NCI-H526 treated with DMSO at 0.1 percent for 48 hours (cell line): Measurements from ENCODE around the gene PLIN5.

Experiments used
- DNase-seq: peaks from one replicate; lab custom pipeline; 2025; lab: John Stamatoyannopoulos, UW

PLIN5 gene

GRCh38 chr19:4534836-4535658, at the start of gene PLIN5:
Gene PLIN5 (minus strand): TSS chr19:4535224. CDS start chr19:4534074, 1,150 bp downstream.
- DNase-seq: peak; percentile 21

DNA sequence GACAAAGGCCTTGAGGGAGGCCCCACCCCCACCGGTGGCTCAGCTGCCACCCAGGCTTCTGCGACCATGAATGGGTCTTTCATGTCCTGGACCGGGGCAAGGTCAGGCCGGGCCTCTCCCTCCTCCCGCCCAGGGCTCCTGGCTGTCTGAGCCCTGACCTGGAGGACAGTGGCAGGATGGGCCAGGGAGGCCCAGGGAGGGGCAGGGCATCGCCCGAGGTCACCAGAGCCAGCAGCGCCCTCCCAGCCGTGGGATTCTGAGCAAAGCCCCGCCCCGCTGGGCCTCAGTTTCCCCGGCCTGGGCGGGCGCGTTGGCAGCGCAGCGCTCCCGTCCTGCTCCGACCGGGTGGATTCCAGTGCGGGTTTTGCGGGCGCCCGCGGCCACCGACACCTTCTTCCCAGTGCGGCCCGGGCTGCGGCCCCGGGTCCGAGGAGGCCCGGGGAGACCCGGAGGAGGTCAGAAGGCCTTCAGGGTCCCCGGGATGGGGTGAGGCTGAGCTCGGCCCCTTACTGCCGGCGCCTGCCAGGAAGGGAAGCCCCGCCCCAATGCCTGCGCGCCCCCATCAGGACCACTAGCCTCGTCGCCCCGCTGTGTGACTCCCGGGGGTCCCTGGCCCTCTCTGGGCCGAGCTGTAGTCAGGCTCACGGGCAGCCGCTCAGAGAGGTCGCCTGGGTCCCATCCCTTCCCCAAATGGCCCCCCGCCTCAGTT, 49.1 kb upstream of the PLIN5 start:
- no peak for DNase-seq

DNA sequence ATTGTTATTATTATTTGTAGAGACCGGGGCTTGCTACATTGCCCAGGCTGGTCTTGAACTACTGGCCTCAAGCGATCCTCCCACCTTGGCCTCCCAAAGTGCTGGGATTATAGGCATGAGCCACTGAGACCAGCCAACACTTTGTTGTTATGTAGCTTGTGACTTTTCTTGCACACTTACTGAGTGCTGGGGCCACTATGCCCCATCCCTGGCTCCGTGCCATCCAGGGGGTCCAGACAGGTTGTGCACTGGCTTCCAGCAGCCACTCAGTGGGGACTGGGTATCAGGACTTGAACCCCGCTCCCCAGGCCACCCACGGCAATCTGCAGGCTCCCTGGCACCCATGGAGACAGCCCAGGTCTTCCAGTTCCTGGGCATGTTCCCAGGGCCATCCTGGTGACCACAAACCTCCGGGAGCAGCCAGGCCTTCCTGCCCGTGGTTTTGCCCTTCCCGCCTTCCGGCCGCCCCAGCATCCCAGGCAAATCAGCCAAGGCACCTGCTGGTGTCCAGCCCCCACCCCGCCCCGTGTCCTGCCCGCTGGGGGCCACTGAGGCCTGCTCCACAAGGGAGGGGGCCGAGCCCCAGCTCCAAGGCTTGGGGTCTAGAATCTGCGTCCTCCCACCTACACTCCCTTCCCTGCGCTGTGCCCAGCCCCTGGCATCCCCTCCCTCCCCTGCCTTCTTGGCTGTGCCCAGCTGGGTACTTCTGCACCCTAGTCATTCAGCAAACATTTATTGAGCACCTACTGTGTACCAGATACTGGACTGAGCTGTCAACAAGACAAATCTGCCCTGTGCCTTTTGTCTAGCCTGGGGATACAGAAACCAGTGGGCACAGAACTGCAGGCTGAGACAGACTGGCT, 48.2 kb upstream of the PLIN5 start:
- no peak for DNase-seq

GRCh38 chr19:4581666-4582553, 46.9 kb upstream of the PLIN5 start:
- no peak for DNase-seq

DNA sequence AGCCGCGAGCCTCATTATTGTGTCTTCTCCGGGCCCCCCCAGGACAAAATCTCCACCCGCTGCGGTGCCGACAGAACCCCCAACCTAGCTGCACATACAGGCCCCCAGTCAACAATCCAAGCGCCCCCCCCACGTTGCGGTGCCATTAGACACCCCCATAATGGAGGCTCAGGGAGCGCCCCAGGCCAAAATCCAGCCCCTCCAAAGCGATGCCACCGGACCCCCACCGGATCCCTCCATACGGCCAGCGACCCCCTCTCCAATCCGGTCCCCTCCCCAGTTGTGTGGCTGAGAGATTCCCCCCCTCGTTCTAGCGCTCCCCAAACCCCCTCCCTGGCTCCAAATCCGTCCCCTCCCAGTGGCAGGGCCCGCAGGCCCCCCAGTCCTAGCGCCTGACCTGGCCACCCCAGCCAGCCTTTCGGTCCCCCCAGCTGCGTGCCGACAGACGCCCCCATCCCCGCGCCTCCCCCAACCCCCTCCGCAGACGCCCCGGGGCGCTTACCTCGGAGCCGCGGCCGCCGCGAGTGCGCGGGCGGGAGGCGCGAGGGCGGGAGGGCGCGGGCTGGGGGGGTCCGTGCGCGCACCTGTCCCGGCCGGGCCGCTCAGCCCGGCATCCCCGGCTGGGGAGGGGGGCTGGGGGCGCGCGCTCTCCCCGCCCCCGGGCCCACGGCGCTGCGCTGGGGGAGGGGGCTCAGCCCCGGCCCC, 46.1 kb upstream of the PLIN5 start:
- no peak for DNase-seq

GRCh38 chr19:4580021-4580901, 45.2 kb upstream of the PLIN5 start:
- no peak for DNase-seq

- no peak for DNase-seq
Measured at GRCh38 chr19:4579389-4579788, 44.4 kb upstream of the PLIN5 start.

DNA sequence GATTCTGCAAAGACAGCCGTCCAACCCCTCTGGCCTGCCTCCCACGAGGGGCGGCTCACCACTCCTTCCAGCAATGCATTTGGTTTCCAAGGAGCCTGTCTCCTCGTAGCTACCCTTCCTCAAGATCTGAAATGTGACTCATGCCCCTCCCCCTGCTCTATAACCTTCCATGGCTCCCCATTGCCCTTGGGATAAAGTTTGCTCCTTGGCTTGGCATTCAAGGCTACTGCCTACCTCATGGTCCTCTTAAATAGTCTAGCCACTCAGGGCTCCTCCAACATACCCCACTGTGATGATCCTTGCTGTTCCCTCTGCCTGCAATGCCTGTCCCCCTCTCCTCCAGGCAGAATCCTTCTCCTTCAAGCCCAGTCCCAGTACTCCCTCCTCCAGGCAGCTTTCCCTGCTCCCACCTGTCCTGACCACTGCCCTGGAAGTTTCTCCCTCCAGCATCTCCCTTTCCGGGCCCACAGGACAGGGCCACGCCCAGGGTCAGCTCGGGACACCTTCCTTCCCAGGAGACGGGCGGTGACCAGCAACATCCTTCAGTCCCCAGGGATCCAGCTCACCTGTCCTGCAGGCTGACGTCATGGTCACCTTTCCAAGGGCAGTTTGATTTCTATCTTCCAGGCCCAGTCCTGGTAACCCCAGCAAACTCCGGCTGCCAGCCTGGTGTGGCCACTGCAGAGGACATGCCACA, 43.7 kb upstream of the PLIN5 start:
- no peak for DNase-seq

- DNase-seq: no peak
Measured at GRCh38 chr19:4577020-4577782, 42.2 kb upstream of the PLIN5 start.

DNA sequence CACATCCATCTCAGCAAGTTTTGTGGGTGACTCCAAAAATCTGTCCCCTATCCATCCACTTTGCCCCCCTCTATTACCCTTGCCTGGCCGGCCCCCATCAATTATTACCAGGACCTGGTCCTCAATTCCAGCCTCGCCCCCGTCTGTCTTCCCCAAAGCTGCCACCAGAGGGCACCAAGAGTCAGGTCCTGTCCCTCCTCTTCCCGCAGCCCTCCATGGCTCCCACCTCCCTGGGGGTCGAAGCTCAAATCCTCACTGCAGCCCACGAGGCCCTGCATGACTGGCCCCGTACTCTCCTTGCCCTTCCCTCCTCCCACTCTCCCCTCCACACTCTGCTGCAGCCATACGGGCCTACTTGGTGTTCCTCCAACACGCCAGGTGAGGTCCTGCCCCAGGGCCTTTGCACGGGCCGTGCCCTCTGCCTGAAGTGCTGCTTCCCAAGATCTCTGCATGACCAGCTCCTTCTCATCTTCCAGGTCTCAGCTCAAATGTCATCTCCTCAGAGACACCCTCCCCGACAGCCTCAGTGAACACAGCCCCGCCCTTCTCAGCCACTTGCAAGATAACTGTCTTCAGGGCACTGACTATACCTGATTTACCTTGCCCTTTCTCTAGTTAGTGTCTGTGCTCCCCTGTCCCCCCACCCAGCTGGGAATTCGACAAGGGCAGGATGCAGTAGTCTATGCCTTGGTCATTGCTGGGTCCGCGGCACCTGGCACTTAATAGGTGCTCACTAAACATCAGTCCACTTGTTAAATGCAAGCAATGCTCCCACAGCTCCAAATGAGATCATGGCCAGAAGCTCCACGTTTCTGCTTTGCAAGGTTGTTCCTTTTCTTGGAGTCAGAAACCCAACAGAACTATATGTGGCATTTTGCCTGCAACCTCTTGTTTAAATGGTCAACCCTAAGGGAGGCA, 41.3 kb upstream of the PLIN5 start:
- DNase-seq: no peak

DNA sequence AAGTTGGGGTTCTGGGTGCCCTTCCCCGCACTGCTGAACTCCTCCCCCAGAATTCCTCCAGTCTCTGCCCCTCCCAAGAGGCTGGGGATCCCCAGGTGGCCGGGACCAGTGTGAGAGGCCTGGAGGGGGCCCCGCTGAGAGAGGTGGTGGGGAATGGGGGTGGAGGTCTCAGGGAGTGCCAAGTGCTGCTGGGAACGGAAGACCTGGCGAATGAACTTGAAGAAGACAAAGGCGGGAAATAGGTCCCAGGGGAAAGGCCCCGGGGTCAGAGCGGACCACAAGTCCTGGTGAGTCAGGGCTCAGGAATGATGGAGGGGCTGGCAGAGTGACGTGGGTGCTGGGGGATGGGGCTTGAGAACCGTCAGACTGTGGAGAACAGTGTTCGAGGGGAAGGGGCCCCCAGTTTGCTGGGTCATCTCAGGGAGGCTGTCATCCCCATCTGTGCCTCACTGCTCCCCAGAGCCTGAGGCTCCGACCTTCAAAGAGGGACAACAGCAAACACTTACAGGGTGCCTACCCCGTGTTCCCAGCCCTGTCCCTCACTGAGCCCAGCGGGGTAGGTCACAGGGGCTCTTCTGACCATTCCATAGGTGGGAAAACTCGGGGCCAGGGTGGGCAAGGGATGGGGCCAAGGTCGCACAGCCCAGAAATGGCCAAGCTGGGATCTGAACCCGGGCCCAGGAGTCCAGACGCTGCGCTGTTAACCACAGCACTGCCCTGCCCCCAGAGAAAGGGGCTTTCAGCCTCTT, 40.4 kb upstream of the PLIN5 start:
- no peak for DNase-seq

- no peak for DNase-seq
Measured at GRCh38 chr19:4573682-4574081, 38.7 kb upstream of the PLIN5 start.

- no peak for DNase-seq
Measured at GRCh38 chr19:4571305-4571917, 36.4 kb upstream of the PLIN5 start.

DNA sequence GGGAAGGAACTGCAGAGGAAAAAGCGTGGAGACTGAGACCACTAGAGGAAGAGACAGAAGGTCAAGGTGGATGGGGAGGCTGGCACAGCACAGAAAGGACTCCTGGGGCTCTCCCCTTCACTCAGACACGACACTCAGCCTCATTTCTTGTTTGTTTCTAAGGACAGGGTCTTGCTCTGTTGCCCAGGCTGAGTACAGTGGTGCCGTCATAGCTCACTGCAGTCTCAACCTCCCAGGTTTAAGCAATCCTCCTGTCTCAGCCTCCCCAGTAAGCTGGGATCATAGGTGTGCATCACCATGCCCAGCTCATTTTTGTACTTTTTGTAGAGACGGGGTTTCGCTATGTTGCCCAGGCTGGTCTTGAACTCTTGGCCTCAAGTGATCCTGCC, 35.9 kb upstream of the PLIN5 start:
- no peak for DNase-seq

DNA sequence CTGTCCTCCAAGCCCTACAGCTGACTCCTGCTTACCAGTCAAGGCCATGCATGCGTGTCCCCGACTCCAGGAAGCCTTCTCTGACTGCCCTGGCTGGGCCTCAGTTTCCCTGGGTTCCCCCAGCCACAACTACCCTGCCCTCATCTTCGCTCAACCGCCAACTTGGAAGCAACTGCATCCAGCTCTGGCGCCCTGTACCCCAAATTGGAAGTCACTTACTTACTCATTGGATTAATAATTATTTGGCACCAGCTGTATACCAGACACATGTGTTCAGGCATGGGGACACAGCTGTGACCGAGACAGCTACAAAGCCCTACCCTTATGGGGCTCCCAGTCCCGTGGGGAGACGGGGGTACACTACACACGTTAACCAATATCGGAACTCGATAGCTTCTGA, 35.4 kb upstream of the PLIN5 start:
- DNase-seq: no peak

- no peak for DNase-seq
Measured at GRCh38 chr19:4568886-4569285, 33.9 kb upstream of the PLIN5 start.
